Measurements from ENCODE around the gene GRSF1. TPM values are rescaled to one million over a fixed set of nuclear protein-coding genes. Genes with fewer than 3 reads are reported as not detected.

The GRSF1 gene
- 82.1 and 100 TPM in 2 replicates for total RNA-seq (2014; rRNA removed; shearing (Covaris generic))

- peak; percentile 85 to 96 for DNase-seq (ENCODE audit: low read depth in 1 of 2, low spot score in 2 of 2)
- H3K27me3 ChIP-seq (replicated peaks) = no peaks in the 10 kb centered on the region
- no peaks in the 10 kb centered on the region; the same call in 1 of the 2 replicates for H3K9me3 ChIP-seq (replicated peaks)
- H3K4me3 ChIP-seq = peak within 1 kb of the TSS; percentile 97
- peaks cover 27% of the 10 kb centered on the region for H3K36me3 ChIP-seq
- no peaks in the 10 kb centered on the region; the same call in 1 of the 2 replicates for H3K4me1 ChIP-seq (replicated peaks)
- H3K27ac ChIP-seq = peak within 1 kb of the TSS; percentile 54
Observed at GRCh38 chr4:70839589-70840093, at the start of gene GRSF1. Gene GRSF1 (minus strand): TSS chr4:70839890. CDS start chr4:70839827, 63 bp downstream.

DNA sequence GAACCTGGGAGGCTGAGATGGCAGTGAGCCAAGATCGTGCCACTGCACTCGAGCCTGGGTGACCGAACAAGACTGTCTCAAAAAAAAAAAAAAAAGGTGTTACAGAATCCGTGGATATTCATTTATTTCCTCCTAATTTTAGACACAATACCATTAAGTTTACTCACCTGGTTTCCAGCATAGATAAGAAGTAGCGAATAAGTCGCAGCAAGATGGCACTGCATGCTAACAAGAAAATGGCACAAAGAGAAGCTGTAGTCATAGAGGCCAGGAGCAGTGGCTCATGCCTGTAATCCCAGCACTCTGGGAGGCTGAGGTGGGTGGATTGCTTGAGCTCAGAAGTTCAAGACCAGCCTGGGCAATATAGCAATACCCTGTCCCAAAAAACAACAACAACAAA lies 45.5 kb upstream of the GRSF1 start:
- Histone ChIP-seq H3K4me3 (no peak overlapping the region), H3K9me3 (replicated peaks) (no peaks in the 10 kb centered on the region), H3K27me3 (replicated peaks) (no peaks in the 10 kb centered on the region), H3K36me3 (no peaks in the 10 kb centered on the region), H3K27ac (no peak overlapping the region), H3K4me1 (replicated peaks) (no peaks in the 10 kb centered on the region)
- no peak for DNase-seq (ENCODE audit: low read depth in 1 of 2, low spot score in 2 of 2)

GRCh38 chr4:70880739-70881138 lies 41.0 kb upstream of the GRSF1 start:
- Histone ChIP-seq H3K4me1 (replicated peaks) (no peaks in the 10 kb centered on the region), H3K27me3 (replicated peaks) (0 out of 2 replicates have a peak, but pooled peaks cover 2% of the 10 kb centered on the region), H3K36me3 (no peaks in the 10 kb centered on the region), H3K4me3 (no peak overlapping the region), H3K27ac (no peak overlapping the region), H3K9me3 (replicated peaks) (no peaks in the 10 kb centered on the region)
- DNase-seq (ENCODE audit: low read depth in 1 of 2, low spot score in 2 of 2) = no peak

DNA sequence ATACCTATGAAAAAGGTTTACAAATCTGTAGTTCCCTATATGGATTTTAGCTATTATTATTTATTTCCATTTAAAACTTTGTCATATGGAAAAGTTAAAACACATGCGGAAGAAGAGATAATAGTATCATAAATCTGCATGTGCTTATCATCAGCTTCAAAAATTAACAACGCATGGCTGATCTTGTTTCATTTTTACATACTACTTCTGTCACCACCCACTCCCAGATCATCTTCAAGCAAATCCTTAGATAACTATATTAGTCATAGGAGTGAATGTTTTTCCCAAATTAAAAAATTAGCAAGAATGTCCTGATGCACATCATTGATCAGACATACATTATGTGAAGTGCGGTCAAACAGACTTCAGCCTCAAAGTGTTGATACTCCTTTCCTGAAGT lies 37.9 kb upstream of the GRSF1 start:
- Histone ChIP-seq H3K9me3 (replicated peaks) (no peaks in the 10 kb centered on the region), H3K4me3 (no peak overlapping the region), H3K4me1 (replicated peaks) (no peaks in the 10 kb centered on the region), H3K36me3 (no peaks in the 10 kb centered on the region), H3K27ac (no peak overlapping the region), H3K27me3 (replicated peaks) (0 out of 2 replicates have a peak, but pooled peaks cover 2% of the 10 kb centered on the region)
- DNase-seq (ENCODE audit: low read depth in 1 of 2, low spot score in 2 of 2) = no peak

GRCh38 chr4:70874268-70875156 lies 34.8 kb upstream of the GRSF1 start:
- Histone ChIP-seq H3K27me3 (replicated peaks) (0 out of 2 replicates have a peak, but pooled peaks cover 2% of the 10 kb centered on the region), H3K27ac (no peak overlapping the region), H3K4me1 (replicated peaks) (no peaks in the 10 kb centered on the region), H3K9me3 (replicated peaks) (no peaks in the 10 kb centered on the region), H3K4me3 (no peak overlapping the region), H3K36me3 (no peaks in the 10 kb centered on the region)
- DNase-seq (ENCODE audit: low read depth in 1 of 2, low spot score in 2 of 2) = no peak

GRCh38 chr4:70873216-70873615 lies 33.5 kb upstream of the GRSF1 start:
- H3K9me3 ChIP-seq (replicated peaks) = no peaks in the 10 kb centered on the region
- 0 out of 2 replicates have a peak, but pooled peaks cover 2% of the 10 kb centered on the region for H3K27me3 ChIP-seq (replicated peaks)
- H3K4me1 ChIP-seq (replicated peaks) = no peaks in the 10 kb centered on the region
- no peak for DNase-seq (ENCODE audit: low read depth in 1 of 2, low spot score in 2 of 2)
- no peak overlapping the region for H3K4me3 ChIP-seq
- no peak overlapping the region for H3K27ac ChIP-seq
- no peaks in the 10 kb centered on the region for H3K36me3 ChIP-seq

GRCh38 chr4:70868778-70869177 lies 29.1 kb upstream of the GRSF1 start:
- Histone ChIP-seq H3K27ac (no peak overlapping the region), H3K4me1 (replicated peaks) (no peaks in the 10 kb centered on the region), H3K36me3 (no peaks in the 10 kb centered on the region), H3K27me3 (replicated peaks) (no peaks in the 10 kb centered on the region), H3K4me3 (no peak overlapping the region), H3K9me3 (replicated peaks) (no peaks in the 10 kb centered on the region)
- no peak for DNase-seq (ENCODE audit: low read depth in 1 of 2, low spot score in 2 of 2)

- H3K4me3 ChIP-seq = no peak overlapping the region
Observed at GRCh38 chr4:70863099-70863790, 23.6 kb upstream of the GRSF1 start.

DNA sequence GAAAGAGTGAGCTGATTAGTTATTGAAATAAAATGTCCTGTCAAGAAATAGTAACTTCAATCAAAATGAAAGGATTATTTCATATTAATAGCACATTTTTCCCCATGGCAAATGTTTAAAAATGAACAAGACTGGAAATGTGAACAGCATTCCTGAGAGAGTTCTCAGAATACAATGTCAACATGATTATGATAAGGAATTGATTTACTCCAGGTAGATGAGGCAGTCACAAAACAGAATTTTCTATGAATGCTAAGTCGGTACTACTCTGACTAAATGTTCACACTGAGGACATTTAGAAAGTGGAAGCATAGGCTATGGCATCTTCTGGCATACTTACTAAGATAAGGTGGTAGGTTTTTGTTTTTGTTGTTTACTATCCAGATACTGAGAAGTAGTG lies 19.4 kb upstream of the GRSF1 start:
- DNase-seq (ENCODE audit: low read depth in 1 of 2, low spot score in 2 of 2) = no peak
- Histone ChIP-seq H3K36me3 (no peaks in the 10 kb centered on the region), H3K4me3 (no peak overlapping the region), H3K9me3 (replicated peaks) (no peaks in the 10 kb centered on the region), H3K4me1 (replicated peaks) (no peaks in the 10 kb centered on the region), H3K27ac (no peak overlapping the region), H3K27me3 (replicated peaks) (no peaks in the 10 kb centered on the region)

More at GRCh38 chr4:70863099-70863790, 23.6 kb upstream of the GRSF1 start:
- Histone ChIP-seq H3K27ac (no peak overlapping the region), H3K9me3 (replicated peaks) (no peaks in the 10 kb centered on the region), H3K27me3 (replicated peaks) (no peaks in the 10 kb centered on the region), H3K36me3 (no peaks in the 10 kb centered on the region), H3K4me1 (replicated peaks) (no peaks in the 10 kb centered on the region)
- DNase-seq (ENCODE audit: low read depth in 1 of 2, low spot score in 2 of 2) = no peak

DNA sequence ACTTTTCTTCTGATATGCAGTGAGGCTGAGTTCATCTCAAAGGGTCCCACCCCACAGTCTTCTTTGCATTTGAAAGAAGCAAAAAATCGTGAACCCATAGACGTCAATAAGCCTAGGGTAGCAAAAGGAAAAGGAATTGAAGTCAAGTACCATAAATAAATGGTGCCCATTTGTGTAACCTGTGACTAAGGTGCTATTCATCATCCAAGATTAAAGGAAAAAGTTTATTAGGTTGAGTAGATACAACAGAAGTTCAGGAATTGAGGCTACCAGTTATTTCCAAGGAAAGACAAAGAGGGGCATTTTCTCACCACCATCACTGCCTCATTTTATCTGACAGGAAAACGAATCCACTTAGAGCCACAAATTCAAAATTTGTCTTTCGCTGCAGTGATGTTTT lies 18.8 kb upstream of the GRSF1 start:
- Histone ChIP-seq H3K4me1 (replicated peaks) (no peaks in the 10 kb centered on the region), H3K27me3 (replicated peaks) (no peaks in the 10 kb centered on the region), H3K4me3 (no peak overlapping the region), H3K36me3 (no peaks in the 10 kb centered on the region), H3K9me3 (replicated peaks) (no peaks in the 10 kb centered on the region), H3K27ac (no peak overlapping the region)
- no peak for DNase-seq (ENCODE audit: low read depth in 1 of 2, low spot score in 2 of 2)

DNA sequence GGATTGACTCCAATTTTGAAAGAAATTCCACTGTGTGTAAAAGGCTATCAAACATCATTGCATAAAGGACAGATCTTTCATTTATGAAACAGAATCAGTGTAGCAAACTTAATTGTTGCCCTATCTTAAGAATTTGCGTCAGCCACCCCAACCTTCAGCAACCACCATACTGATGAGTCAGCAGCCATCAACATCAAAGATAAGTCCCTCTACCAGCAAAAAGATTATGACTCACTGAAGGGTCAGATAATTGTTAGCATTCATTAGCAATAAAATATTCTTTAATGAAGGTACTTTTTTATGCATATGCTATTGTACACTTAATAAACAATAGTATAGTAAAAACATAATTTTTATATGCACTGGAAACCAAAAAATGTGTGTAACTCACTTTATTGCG lies 15.8 kb upstream of the GRSF1 start:
- no peaks in the 10 kb centered on the region for H3K4me1 ChIP-seq (replicated peaks)
- H3K27ac ChIP-seq = no peak overlapping the region
- H3K36me3 ChIP-seq = no peaks in the 10 kb centered on the region
- H3K4me3 ChIP-seq = no peak overlapping the region
- no peak for DNase-seq (ENCODE audit: low read depth in 1 of 2, low spot score in 2 of 2)
- no peaks in the 10 kb centered on the region for H3K9me3 ChIP-seq (replicated peaks)
- no peaks in the 10 kb centered on the region for H3K27me3 ChIP-seq (replicated peaks)

DNA sequence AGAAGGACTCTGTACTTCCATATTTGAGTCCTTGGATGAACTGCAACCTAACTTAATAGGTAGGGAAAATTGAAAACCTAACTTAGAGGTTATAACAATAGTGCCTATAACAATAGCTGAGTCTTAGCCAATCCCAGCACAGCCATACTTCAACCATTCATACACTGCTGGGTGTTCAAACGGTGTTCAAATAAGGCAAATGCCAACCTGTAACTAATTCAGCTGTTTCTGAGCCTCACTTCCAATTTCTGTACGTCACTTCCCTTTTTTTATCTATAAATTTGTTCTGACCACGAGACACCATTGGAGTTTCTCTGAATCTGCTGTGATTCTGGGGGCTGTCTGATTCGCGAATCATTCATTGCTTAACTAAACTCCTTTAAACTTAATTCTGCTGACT lies 9.6 kb upstream of the GRSF1 start:
- H3K4me3 ChIP-seq = no peak overlapping the region
- no peaks in the 10 kb centered on the region for H3K27me3 ChIP-seq (replicated peaks)
- no peak overlapping the region for H3K27ac ChIP-seq
- H3K36me3 ChIP-seq = no peaks in the 10 kb centered on the region
- DNase-seq (ENCODE audit: low read depth in 1 of 2, low spot score in 2 of 2) = no peak
- H3K4me1 ChIP-seq (replicated peaks) = no peaks in the 10 kb centered on the region
- no peaks in the 10 kb centered on the region for H3K9me3 ChIP-seq (replicated peaks)

GRCh38 chr4:70844180-70844579 lies 4.5 kb upstream of the GRSF1 start:
- Histone ChIP-seq H3K36me3 (peaks cover 5% of the 10 kb centered on the region), H3K9me3 (replicated peaks) (no peaks in the 10 kb centered on the region; the same call in 1 of the 2 replicates), H3K4me3 (no peak overlapping the region), H3K27me3 (replicated peaks) (no peaks in the 10 kb centered on the region), H3K4me1 (replicated peaks) (no peaks in the 10 kb centered on the region; the same call in 1 of the 2 replicates), H3K27ac (no peak overlapping the region)
- no peak for DNase-seq (ENCODE audit: low read depth in 1 of 2, low spot score in 2 of 2)

All from SJSA1 (cell line).